NCI-H345 treated with DMSO at 0.1 percent for 48 hours (cell line): ENCODE measurements around the gene ZNF607.
"Not testable (repeated sequence)": the region's sequence is repeated elsewhere in the genome, so short reads cannot be mapped to it uniquely, and the experiment has no call there.

Experiments used
- DNase-seq: peaks from one replicate; lab custom pipeline; 2025; ENCODE audit not compliant: unreplicated experiment; lab: John Stamatoyannopoulos, UW

The ZNF607 gene

DNA sequence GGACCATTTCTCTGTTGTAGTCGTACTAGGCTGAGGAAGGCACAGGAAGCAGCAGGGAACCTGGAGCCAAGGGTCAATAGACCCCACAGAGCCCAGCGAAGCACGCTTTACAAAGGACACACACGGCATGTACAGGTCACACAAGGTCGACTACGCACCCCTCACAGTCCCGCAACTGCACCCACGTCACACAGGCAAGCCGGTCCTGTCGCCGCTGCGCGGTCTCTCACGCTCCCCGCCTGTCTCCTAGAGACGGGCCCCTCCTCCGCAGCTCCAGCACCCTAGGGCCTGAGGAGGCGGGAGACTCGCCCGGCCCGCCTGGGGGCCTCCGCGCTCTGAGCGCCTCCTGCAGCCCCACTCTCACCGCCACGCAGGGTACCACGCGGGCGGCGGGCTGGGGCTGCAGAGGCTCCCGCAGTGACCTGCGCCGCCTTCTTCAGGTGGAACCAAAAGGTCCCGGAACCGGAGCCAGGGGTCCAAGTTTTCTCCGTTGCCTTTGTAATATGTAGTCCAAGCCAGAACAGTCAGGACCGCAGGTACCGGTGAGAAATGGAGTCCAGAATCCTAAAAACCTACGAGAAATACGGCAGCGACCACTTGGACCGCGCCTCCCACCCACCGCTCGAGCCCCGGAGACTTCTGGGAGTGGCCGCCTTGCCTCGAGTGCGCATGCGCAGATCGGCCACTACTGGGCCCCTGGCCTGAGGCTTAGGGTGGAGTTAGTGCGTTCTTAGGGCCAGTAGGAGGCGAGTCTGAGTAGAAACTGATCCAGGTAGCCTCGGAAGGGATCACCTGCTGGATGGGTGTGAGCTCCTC, at the start of gene ZNF607:
Gene ZNF607, minus strand, starts transcription at position 651 of the 816 bp plus-strand sequence. CDS start 8,143 bp downstream, outside the sequence.
- DNase-seq = peak; percentile 99

DNA sequence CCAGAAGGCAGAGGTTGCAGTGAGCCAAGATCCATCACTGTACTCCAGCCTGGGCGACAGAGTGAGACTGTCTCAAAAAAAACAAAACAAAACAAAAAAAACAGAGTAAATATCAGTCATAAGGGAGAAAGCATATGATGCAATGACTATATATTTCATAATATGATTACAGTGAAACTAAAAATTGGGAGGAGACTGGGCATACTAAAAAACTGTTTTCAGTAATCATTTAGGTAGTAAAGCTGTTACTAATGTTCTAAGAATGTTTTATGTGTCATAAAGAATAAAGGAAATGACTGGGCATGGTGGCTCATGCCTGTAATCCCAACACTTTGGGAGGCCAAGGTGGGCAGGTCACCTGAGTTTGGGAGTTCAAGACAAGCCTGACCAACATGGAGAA, 43.9 kb upstream of the ZNF607 start:
- no peak for DNase-seq

GRCh38 chr19:37757683-37758082, 38.1 kb upstream of the ZNF607 start:
- not testable (repeated sequence) for DNase-seq

- DNase-seq = no peak
These were observed 18.8 kb upstream of the ZNF607 start for GRCh38 chr19:37738371-37738770.

- DNase-seq = no peak
These were observed 5.6 kb upstream of the ZNF607 start for GRCh38 chr19:37725181-37725580.

DNA sequence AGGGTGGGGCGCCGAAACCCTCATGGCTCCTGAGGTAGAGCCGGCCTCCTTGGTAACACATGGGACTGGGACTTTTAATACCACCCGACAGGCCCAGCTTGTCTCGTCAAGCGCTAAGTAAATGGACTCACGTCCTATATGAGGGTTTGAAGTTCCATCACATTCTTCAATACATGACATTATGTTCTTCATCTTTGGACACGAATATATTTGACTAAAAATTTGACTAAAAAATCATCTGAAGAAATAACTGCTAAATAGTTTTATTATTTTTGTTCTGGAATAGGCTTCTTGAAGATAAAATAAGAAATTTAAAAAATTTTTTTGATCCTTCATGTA, 335 bp upstream of the ZNF607 start:
- no peak for DNase-seq

DNA sequence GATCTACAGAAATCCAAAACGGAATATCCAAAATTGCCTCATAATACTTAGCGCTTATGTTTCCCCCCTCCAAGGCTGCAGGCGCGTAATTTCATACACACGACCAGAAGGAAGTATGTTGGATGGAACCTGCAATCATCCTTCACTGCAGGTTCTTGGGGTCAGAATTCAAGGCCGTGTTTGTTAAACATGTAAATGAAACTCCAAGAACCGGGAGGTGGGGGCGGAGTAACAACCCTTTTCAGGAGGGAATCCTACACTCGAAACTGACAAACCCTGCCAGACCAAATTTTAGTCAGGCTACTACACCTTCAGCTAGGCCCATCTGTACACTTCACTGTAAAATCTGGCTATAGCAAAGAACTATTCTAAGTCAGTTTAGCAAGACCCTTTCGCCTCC, 1.3 kb downstream of the ZNF607 start:
- DNase-seq = no peak

GRCh38 chr19:37716140-37716539, 3.4 kb downstream of the ZNF607 start:
- DNase-seq = no peak

GRCh38 chr19:37706052-37706605, 13.4 kb downstream of the ZNF607 start:
- DNase-seq = no peak

DNA sequence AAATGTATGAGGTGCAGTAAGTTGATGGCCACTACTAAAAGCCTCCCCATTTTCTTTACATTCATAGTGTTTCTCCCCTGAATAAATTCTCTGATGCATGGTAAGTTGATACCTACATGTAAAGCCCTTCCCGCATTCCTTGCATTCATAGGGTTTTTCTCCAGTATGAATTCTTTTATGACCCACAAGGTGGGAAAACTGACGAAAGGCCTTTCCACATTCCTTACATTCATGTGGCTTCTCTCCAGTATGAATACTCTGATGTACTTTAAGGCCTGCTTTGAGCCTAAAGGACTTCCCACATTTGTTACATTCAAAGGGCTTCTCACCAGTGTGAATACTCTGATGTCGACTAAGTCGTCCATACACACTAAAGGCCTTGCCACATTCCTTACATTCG, 20.5 kb downstream of the ZNF607 start:
- no peak for DNase-seq

GRCh38 chr19:37698216-37698615, 21.3 kb downstream of the ZNF607 start:
- no peak for DNase-seq

GRCh38 chr19:37695144-37695899, 24.2 kb downstream of the ZNF607 start:
- no peak for DNase-seq

DNA sequence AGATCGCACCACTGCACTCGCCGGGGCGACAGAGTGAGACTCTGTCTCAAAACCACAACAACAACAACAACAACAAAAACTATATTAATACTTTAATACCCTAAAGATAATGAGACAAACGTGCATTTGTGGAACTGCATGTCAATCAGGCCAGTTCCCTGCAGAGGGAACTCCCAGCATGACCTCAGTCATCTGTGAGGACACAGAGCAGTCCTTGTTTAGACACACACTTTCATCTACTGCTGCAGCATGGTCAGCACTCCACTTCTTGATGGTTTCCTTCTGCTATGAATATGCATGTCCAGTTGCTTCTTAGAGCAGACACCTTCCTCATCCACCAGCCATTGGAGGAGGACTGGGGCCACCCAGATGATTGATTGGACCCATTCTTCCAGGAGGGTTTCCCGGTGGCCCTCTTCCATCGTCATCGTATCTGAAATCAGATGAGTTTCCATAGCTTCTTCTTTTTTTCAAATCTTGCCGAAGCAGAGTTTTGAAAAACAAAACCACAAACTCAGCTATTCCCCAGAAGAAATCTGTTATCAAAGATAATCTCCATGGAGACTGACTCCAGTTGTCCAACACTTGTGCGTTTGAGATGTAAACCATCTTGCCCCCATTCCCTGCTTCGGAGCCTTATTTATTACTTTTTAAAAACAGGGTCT, 26.5 kb downstream of the ZNF607 start:
- DNase-seq = no peak

- peak; percentile 16 for DNase-seq
These were observed 27.6 kb downstream of the ZNF607 start for GRCh38 chr19:37691881-37692504.

DNA sequence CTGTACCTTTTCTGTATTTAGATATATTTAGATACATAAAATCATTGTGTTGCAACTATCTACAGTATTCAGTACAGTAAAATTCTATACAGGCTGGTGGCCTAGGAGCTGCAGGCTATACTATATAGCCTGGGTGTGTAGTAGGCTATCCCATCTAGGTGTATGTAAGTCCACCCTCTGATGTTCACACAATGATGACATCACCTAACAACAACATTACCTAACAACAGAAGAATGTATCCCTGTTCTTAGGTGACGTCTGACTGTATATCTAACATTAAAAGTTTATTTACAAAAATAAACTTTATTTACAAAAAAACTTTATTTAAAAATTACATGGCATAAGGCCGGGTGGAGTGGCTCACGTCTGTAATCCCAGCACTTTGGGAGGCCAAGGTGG, 36.0 kb downstream of the ZNF607 start:
- DNase-seq = no peak

DNA sequence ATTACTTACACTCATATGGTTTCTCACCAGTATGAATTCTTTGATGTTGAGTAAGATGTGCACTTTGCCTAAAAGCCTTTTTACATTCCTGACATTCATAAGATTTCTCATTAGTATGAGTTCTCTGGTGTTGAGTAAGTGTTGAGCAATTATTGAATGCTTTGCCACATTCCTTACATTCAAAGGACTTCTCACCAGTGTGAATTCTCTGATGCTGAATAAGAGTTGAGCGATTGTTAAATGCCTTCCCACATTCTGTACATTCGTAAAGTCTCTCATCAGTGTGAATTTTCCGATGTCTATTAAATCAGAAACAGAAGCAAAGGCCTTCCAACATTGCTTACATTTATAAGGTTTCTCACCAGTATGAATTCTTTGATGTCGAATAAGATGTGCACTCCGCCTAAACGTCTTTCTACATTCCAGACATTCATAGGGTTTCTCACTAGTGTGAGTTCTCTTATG, 50.1 kb downstream of the ZNF607 start:
- no peak for DNase-seq

- not testable (repeated sequence) for DNase-seq
These were observed 62.4 kb downstream of the ZNF607 start for GRCh38 chr19:37657157-37657556.

- DNase-seq = peak; percentile 98
These were observed 63.7 kb downstream of the ZNF607 start for GRCh38 chr19:37655689-37656371.

- peak; percentile 98 for DNase-seq
These were observed 64.3 kb downstream of the ZNF607 start, which contains the start of gene ZFP30 for GRCh38 chr19:37655301-37655688. Gene ZFP30 (minus strand): TSS chr19:37655465. CDS start chr19:37647822, 7,643 bp downstream.

DNA sequence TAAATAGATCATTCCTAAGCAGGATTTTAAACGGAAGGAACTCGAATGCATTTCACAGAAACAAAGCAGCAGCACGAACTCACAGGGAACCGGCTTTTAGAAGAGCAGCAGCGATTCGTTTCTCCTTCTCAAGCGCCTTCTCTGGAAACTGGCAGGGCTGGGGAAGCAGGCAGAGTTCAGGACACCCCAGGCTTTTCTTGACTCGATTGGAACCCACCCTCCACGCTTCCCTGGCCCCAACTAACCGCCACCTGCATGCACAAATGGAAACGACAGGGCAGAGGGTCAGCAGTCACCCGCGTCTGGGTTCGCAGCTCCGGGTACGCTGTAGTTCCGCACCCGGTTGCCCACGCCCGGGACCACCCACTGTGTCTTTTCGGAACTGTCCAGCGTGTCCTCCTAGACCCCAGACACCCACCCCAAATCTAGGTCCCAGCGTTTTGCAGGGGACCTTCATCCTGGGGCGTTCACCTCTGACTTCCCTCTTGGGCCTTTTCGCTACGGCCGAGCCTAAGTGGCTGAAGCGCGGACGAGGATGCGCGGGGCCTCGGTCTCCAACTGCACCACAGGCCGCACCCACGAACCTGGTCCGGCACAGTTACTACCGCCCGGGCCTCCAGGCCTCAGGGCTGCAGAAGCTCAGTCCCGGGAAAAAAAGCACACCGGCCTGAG, 64.8 kb downstream of the ZNF607 start:
- peak; percentile 77 for DNase-seq
